Coronary artery (tissue), 2 donors: ENCODE measurements around the gene ETV2.

Experiments
- DNase-seq: peaks from one replicate; pipeline ENCODE4 v3.0.0-alpha.2; 2017; ENCODE audit warnings: low spot score
- H3K27ac ChIP-seq, 2 donors: fragments of 200-600 bp; sonication (generic); one replicate each; pipeline ENCODE4 v1.5.1; 2016 to 2019
- H3K4me3 ChIP-seq: fragments of 200-600 bp; sonication (generic); 2 replicates; pipeline ENCODE4 v1.5.1; 2016; ENCODE audit warnings: mild to moderate bottlenecking, moderate library complexity
- CTCF ChIP-seq: fragments of 200-600 bp; sonication (generic); IDR thresholded peaks from one replicate; pipeline ENCODE4 v1.5.1; 2019; ENCODE audit warnings: antibody characterized with exemption

Gene ETV2

DNA sequence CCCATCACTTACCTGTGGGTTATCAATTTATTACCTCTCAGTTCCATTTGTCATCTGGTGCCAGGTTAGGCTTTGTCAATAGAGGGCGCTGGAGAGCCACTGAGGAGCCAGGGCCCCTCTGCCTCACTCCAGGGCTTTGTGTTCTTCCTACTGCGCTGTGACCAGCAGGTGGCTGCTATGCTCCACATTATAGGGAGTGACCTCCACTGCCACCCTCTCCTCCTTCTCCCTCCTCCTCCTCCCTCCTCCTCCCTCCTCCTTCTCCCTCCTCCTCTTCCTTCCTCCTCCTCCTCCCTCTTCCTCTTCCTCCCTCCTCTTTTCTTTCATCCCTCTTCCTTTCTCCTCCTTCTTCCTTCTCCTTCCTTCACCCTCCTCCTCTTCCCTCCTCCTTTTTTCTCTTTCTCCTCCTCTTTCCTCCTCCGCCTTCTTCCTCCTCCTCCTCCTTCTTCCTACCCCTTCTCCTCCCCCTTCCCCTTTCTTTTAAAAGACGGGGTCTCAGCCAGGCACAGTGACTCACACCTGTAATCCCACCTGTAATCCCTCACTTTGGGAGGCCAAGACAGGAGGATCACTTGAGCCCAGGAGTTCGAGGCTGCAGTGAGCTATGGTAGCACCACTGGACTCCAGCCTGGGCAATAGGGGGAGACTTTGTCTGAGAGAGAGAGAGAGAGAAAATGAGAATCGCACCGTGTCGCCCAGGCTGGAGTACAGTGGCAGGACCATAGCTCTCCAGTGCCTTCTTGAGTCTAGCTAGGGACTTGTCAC is 52.5 kb downstream of the ETV2 start:
- TF ChIP-seq CTCF: peak; percentile 88
- Histone ChIP-seq H3K27ac (no peak overlapping the region), H3K4me3 (no peak overlapping the region)
- peak; percentile 82 for DNase-seq
